GM18909 (cell line): ENCODE results near the gene DCN.

ENCODE experiments used
- ATAC-seq: cut with Tn5 transposase; IDR thresholded peaks from one replicate; pipeline ENCODE4 v1.9.1; 2021; ENCODE audit warnings: mild to moderate bottlenecking; ENCODE audit not compliant: unreplicated experiment, poor library complexity

Gene DCN

GRCh38 chr12:91142221-91142631, 40.4 kb downstream of the DCN start:
- no peak for ATAC-seq

- ATAC-seq = no peak
Observed at GRCh38 chr12:91140026-91140931, 42.3 kb downstream of the DCN start.

- no peak for ATAC-seq
Observed at GRCh38 chr12:91139286-91139685, 43.3 kb downstream of the DCN start.

- ATAC-seq = no peak
Observed at GRCh38 chr12:91138337-91138920, 44.2 kb downstream of the DCN start.

GRCh38 chr12:91133871-91134270, 48.7 kb downstream of the DCN start:
- no peak for ATAC-seq

- ATAC-seq = no peak
Observed at GRCh38 chr12:91129662-91130362, 52.8 kb downstream of the DCN start.

GRCh38 chr12:91127751-91128150, 54.9 kb downstream of the DCN start:
- no peak for ATAC-seq

- ATAC-seq = no peak
Observed at GRCh38 chr12:91127306-91127705, 55.3 kb downstream of the DCN start.

- no peak for ATAC-seq
Observed at GRCh38 chr12:91126516-91126915, 56.1 kb downstream of the DCN start.

GRCh38 chr12:91123236-91123916, 59.2 kb downstream of the DCN start:
- no peak for ATAC-seq

GRCh38 chr12:91120781-91121180, 61.8 kb downstream of the DCN start:
- ATAC-seq = no peak

- ATAC-seq = no peak
Observed at GRCh38 chr12:91119089-91119488, 63.5 kb downstream of the DCN start.

GRCh38 chr12:91113621-91114020, 69.0 kb downstream of the DCN start:
- no peak for ATAC-seq

GRCh38 chr12:91111366-91112325, 71.0 kb downstream of the DCN start, which contains the start of gene LUM:
Gene LUM (minus strand): TSS chr12:91111494. CDS start chr12:91108979, 2,515 bp downstream.
- ATAC-seq = no peak

- ATAC-seq = no peak
Observed at GRCh38 chr12:91110311-91110924, 72.2 kb downstream of the DCN start.

GRCh38 chr12:91109581-91110310, 72.9 kb downstream of the DCN start:
- ATAC-seq = no peak

GRCh38 chr12:91109148-91109564, 73.5 kb downstream of the DCN start:
- peak; percentile 83 for ATAC-seq

- ATAC-seq = no peak
Observed at GRCh38 chr12:91108196-91108755, 74.3 kb downstream of the DCN start.
